OCI-LY7 (cell line): Measurements from ENCODE around the gene SRD5A3. TPM values are rescaled to one million over a fixed set of nuclear protein-coding genes. Genes with fewer than 3 reads are reported as not detected.

ENCODE experiments used
- BruUV-seq: library from RNA; stranded (reverse); fragments of 400-500 nt; replicated peaks from 2 replicates; lab custom pipeline; 2021; lab: Mats Ljungman, UMichigan
- CTCF ChIA-PET: fragments of 300-600 bp; sonication (Branson Sonifier 250); formaldehyde crosslinking; loops from one replicate; lab custom pipeline; 2022; ENCODE audit warnings: antibody characterized with exemption; ENCODE audit not compliant: unreplicated experiment; lab: Charles Lee
- POLR2A ChIA-PET: fragments of 300-600 bp; sonication (Branson Sonifier 250); formaldehyde crosslinking; loops from one replicate; lab custom pipeline; 2022; ENCODE audit warnings: antibody characterized with exemption; lab: Charles Lee
- DNase-seq: peaks from one replicate; pipeline ENCODE4 v3.0.0-alpha.2; 2015; ENCODE audit warnings: low spot score
- H2AFZ ChIP-seq: fragments of 200-600 bp; sonication (generic), shearing (Covaris generic); 2 replicates; pipeline ENCODE4 v1.6.1; 2014; ENCODE audit warnings: mild to moderate bottlenecking, antibody characterized with exemption, low read length, moderate library complexity
- H3K27ac ChIP-seq: fragments of 200-600 bp; sonication (generic); 2 replicates; pipeline ENCODE4 v1.5.1; 2014; ENCODE audit warnings: mixed run types, low read depth, mild to moderate bottlenecking, moderate library complexity, low read length, inconsistent platforms; ENCODE audit not compliant: poor library complexity, severe bottlenecking
- H3K36me3 ChIP-seq: fragments of 200-600 bp; sonication (generic); 2 replicates; pipeline ENCODE4 v1.6.1; 2014; ENCODE audit warnings: mild to moderate bottlenecking, antibody characterized with exemption, low read length, moderate library complexity, mixed read lengths; ENCODE audit not compliant: insufficient read depth
- H3K4me1 ChIP-seq: fragments of 200-600 bp; sonication (generic); 2 replicates; pipeline ENCODE4 v1.5.1; 2014; ENCODE audit warnings: mild to moderate bottlenecking, low read length; ENCODE audit not compliant: insufficient read depth, poor library complexity, severe bottlenecking
- H3K4me2 ChIP-seq: fragments of 200-600 bp; sonication (generic); 2 replicates; pipeline ENCODE4 v1.6.1; 2014; ENCODE audit warnings: mild to moderate bottlenecking, low read length
- H3K4me3 ChIP-seq: fragments of 200-600 bp; sonication (generic); 2 replicates; pipeline ENCODE4 v1.5.1; 2014; ENCODE audit warnings: mild to moderate bottlenecking, low read depth, low read length; ENCODE audit not compliant: poor library complexity, severe bottlenecking
- H3K79me2 ChIP-seq: fragments of 200-600 bp; sonication (generic); 2 replicates; pipeline ENCODE4 v1.6.1; 2016; ENCODE audit warnings: low read depth, mild to moderate bottlenecking, low read length, moderate library complexity, mixed read lengths; ENCODE audit not compliant: insufficient read depth
- H3K9me2 ChIP-seq: fragments of 200-600 bp; sonication (generic); 2 replicates; pipeline ENCODE4 v1.6.1; 2016; ENCODE audit warnings: mild to moderate bottlenecking, low read length, mixed read lengths; ENCODE audit not compliant: insufficient read depth
- H3K9me3 ChIP-seq: fragments of 200-600 bp; sonication (generic); 2 replicates; pipeline ENCODE4 v1.6.1; 2014; ENCODE audit warnings: mild to moderate bottlenecking, mixed run types, low read length, mixed read lengths
- H4K20me1 ChIP-seq: fragments of 200-600 bp; sonication (generic); 2 replicates; pipeline ENCODE4 v1.6.1; 2014; ENCODE audit warnings: mild to moderate bottlenecking, antibody characterized with exemption, low read length, moderate library complexity, mixed read lengths; ENCODE audit not compliant: insufficient read depth
- EZH2phosphoT487 ChIP-seq: fragments of 200-600 bp; sonication (generic); IDR thresholded peaks from 2 replicates; pipeline ENCODE4 v1.6.1; 2018; ENCODE audit warnings: low read depth, borderline replicate concordance, mild to moderate bottlenecking, mixed run types, antibody characterized with exemption, low read length, moderate library complexity, mixed read lengths
- intact Hi-C: fragments of 100-400 bp; cut with micrococcal nuclease; formaldehyde crosslinking; loops from one replicate; pipeline ENCODE4 v1.10.0; 2022; ENCODE audit not compliant: unreplicated experiment
- total RNA-seq, 2 experiments: library from RNA; depleted of rRNA in 1 of 2; stranded (reverse); fragments of >200 nt in 1 of 2; shearing (Covaris generic) in 1 of 2; gene quantifications; 2 replicates each; pipeline ENCODE4 v1.2.3, GENCODE V29; 2014 to 2022
- TF ChIP-seq, protein P1 (sequence below): fragments of 200-600 bp; sonication (generic); conservative IDR thresholded peaks from 2 replicates; pipeline ENCODE4 v1.5.1; 2014; ENCODE audit warnings: mild to moderate bottlenecking, antibody characterized with exemption, low read length, moderate library complexity, mixed read lengths

Gene SRD5A3
- total RNA-seq, 2 experiments from 2014 or later, result 3.9 to 15.3 TPM

- Histone ChIP-seq H3K9me2 (no peaks in the 10 kb centered on the region), H3K79me2 (peaks cover 90% of the 10 kb centered on the region), H3K36me3 (peaks cover 91% of the 10 kb centered on the region), H2AFZ (no peak overlapping the region), H3K4me3 (no peak overlapping the region), H3K4me2 (peak overlapping the region; percentile 39), H3K9me3 (no peaks in the 10 kb centered on the region), H4K20me1 (peaks cover 4% of the 10 kb centered on the region; the same call in 1 of the 2 replicates), H3K4me1 (peaks cover 23% of the 10 kb centered on the region), H3K27ac (peak overlapping the region; percentile 18)
- ChIA-PET CTCF (interaction anchor here (1.5 kb wide), 1 partner anchor 11 kb away, joined by 6 read pairs; no protein-coding TSS in a partner anchor), POLR2A (interaction anchor here (1.3 to 3.3 kb wide), 3 partner anchors 11 to 27 kb away, joined by 5 to 25 read pairs (median 16); partner anchors contain the start of gene TMEM165)
- TF ChIP-seq, protein P1, sequence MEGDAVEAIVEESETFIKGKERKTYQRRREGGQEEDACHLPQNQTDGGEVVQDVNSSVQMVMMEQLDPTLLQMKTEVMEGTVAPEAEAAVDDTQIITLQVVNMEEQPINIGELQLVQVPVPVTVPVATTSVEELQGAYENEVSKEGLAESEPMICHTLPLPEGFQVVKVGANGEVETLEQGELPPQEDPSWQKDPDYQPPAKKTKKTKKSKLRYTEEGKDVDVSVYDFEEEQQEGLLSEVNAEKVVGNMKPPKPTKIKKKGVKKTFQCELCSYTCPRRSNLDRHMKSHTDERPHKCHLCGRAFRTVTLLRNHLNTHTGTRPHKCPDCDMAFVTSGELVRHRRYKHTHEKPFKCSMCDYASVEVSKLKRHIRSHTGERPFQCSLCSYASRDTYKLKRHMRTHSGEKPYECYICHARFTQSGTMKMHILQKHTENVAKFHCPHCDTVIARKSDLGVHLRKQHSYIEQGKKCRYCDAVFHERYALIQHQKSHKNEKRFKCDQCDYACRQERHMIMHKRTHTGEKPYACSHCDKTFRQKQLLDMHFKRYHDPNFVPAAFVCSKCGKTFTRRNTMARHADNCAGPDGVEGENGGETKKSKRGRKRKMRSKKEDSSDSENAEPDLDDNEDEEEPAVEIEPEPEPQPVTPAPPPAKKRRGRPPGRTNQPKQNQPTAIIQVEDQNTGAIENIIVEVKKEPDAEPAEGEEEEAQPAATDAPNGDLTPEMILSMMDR, result peak; percentile 68
- no peak for TF ChIP-seq EZH2phosphoT487
- intact Hi-C loops, result no loop called here
- peak; percentile 52 for DNase-seq
- no TSS peak for BruUV-seq
Measured at GRCh38 chr4:55409468-55410171, 63.6 kb downstream of the SRD5A3 start.

- DNase-seq, result no peak
- H4K20me1 ChIP-seq, result peaks cover 7% of the 10 kb centered on the region; the same call in 1 of the 2 replicates
- peaks cover 23% of the 10 kb centered on the region for H3K4me1 ChIP-seq
- no peak overlapping the region for H3K4me2 ChIP-seq
- no peaks in the 10 kb centered on the region for H3K9me2 ChIP-seq
- BruUV-seq, result no TSS peak
- peaks cover 91% of the 10 kb centered on the region for H3K36me3 ChIP-seq
- H3K9me3 ChIP-seq, result no peaks in the 10 kb centered on the region
- intact Hi-C loops, result no loop called here
- H3K79me2 ChIP-seq, result peaks cover 90% of the 10 kb centered on the region
- ChIA-PET CTCF (interaction anchor here (1.5 kb wide), 1 partner anchor 12 kb away, joined by 6 read pairs; no protein-coding TSS in a partner anchor), POLR2A (interaction anchor here (0.5 to 3.3 kb wide), 6 partner anchors 12 to 1597 kb away, joined by 3 to 25 read pairs (median 5); partner anchors contain the start of gene TMEM165)
- H2AFZ ChIP-seq, result no peak overlapping the region
- H3K27ac ChIP-seq, result no peak overlapping the region
- TF ChIP-seq, protein P1, result no peak
- no peak for TF ChIP-seq EZH2phosphoT487
- no peak overlapping the region for H3K4me3 ChIP-seq
Measured at GRCh38 chr4:55410431-55410830, 64.4 kb downstream of the SRD5A3 start.
